ENCODE results near the gene FZD1. TPM values are rescaled to one million over a fixed set of nuclear protein-coding genes. Genes with fewer than 3 reads are reported as not detected.
"Not testable (repeated sequence)": the region's sequence is repeated elsewhere in the genome, so short reads cannot be mapped to it uniquely, and the experiment has no call there.

The FZD1 gene
- total RNA-seq, 1 donor from 2014 or later = 10.0 TPM

GRCh38 chr7:91297939-91298338 is 33.7 kb downstream of the FZD1 start:
- DNase-seq = no peak

GRCh38 chr7:91299952-91300775 is 35.9 kb downstream of the FZD1 start:
- DNase-seq = no peak

GRCh38 chr7:91302794-91303193 is 38.6 kb downstream of the FZD1 start:
- DNase-seq = no peak

GRCh38 chr7:91306266-91306665 is 42.0 kb downstream of the FZD1 start:
- no peak for DNase-seq

DNA sequence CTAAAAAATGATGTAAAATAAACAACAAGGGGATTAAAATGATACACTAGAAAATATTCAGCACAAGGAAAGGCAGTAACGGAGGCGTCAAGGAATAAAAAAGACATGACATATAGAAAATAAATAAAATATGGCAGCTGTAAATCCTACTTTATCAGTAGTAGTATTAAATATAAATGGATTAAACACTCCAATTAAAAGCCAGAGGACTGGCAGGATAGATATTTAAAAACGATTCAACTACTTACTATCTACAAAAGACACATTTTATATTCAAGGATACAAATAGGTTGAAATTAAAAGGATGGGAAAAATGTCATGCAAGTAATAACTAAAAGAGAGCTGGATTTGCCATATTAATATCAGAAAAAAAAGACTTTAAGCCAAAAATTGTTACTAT is 43.2 kb downstream of the FZD1 start:
- DNase-seq = no peak

GRCh38 chr7:91308191-91308590 is 44.0 kb downstream of the FZD1 start:
- not testable (repeated sequence) for DNase-seq

- DNase-seq = no peak
Measured at GRCh38 chr7:91310830-91311460, 46.7 kb downstream of the FZD1 start.

- no peak for DNase-seq
Measured at GRCh38 chr7:91311839-91312238, 47.6 kb downstream of the FZD1 start.

DNA sequence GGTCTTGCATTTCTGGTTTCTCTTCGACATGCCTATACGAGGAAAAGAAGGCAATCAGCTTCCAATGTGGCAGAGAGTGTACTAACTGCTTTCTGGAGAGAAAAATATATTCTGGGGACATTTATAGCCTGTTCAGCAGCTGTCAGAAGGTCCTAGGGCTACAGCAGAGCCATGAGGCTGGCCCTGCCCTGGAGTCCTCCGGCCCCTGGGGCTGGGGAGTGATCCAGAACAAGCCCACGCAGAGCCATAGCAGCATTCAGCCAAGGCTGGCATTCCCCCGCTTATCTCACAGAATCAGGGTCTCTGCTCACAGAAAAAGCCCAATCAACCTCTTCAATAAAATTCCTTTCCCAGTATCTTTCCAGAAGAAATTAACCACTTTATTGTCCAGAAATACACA is 48.9 kb downstream of the FZD1 start:
- DNase-seq = no peak

DNA sequence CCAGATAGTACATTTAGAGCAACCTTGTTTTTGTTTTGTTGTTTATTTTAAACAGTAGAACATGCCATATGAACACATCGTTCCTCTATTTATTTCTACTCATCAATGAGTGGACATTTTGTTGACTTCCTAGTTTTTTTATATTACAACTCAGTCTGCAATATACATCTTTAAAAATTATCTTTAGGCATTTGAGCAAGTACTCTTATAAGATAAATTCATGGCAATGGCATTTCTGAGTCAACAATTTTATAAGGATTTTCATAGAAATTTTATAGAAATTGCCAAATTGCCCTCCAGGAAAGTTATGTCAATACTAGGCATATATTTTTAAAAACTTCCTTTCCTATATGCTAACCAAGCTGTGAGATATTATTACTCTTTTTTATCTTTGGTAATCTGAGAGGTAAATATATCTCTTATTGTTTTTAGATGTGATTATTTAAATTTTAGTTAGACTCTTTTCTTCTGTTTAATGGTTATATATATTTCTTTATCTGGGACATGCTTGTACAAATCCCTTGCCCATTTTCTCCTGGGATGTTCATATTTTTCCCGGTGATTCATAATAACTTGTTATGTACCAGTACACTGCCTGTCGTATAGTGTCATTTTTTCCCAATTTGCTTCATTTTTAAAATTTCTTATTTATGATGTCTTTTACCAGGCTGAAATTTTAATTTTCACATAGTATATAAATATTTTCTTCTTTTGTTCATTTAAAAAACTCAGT is 50.5 kb downstream of the FZD1 start:
- no peak for DNase-seq

DNA sequence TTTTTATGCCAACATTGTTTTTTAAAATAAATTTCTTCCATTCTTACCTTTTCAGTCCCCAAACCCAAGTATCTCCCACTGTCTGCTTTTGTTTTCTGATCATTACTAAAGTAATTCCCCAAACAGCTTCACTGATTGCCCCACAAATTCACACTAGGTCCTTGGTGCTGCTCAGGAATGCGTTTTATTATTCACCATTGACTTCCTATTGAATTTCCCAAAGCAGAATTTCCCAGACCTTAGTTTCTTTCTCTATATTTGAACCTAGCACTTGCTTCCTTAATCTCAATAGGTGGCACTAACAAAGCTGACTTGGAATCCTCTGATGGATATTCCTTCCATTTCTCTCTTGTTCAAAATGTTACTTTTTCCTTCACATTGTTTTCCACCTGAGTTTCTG is 52.2 kb downstream of the FZD1 start:
- DNase-seq = no peak

- no peak for DNase-seq
Measured at GRCh38 chr7:91319351-91319750, 55.1 kb downstream of the FZD1 start.

DNA sequence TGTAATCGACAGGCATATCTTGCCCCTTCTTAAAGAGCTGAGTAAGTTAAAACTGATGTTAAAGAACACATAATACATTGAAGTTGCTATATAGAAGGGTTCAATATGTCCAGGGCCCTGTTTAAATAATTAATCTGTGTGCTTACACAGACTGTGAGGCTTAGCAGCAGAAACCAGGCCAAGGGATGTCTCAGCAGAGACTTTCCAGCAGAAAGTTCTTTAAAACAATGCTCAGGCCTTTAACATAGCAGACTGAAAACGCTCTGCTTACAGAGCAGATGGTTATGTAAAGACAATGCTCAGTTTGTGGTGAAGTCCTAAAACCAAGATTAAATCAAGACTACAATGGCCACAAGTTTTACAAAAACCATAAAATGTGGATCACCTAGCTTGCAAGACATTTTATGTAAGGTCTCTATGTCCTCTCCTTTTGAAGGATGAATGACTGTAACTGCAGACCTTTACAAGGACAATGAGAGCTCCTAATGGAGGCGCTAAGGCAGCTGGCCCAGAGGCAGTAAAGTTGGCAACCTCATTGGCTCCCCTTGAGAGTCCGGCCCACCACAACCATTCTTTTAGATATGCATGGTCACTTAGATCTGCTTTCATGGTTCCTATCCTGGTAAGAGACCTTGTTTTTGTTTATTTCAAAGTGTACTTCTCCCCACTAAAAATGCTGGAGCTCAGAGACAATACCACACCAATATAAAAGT is 56.3 kb downstream of the FZD1 start:
- no peak for DNase-seq
